Measurements from ENCODE around the gene KRTAP20-2. TPM values are rescaled to one million over a fixed set of nuclear protein-coding genes. Genes with fewer than 3 reads are reported as not detected.

KRTAP20-2 gene
- polyA plus RNA-seq, 3 donors from 2014 or later = not detected

Other genes with a start within 250 kb of the KRTAP20-2 start
- gene KRTAP13-1, start 239.2 kb upstream of the KRTAP20-2 start, polyA plus RNA-seq = not detected
- not detected for gene KRTAP13-3, start 209.3 kb upstream of the KRTAP20-2 start, polyA plus RNA-seq
- gene KRTAP13-4, start 205.0 kb upstream of the KRTAP20-2 start, polyA plus RNA-seq = not detected
- not detected for gene KRTAP15-1, start 194.9 kb upstream of the KRTAP20-2 start, polyA plus RNA-seq
- not detected for gene KRTAP19-1, start 154.8 kb upstream of the KRTAP20-2 start, polyA plus RNA-seq
- gene KRTAP19-2, start 147.8 kb upstream of the KRTAP20-2 start, polyA plus RNA-seq = not detected
- not detected for gene KRTAP19-3, start 143.2 kb upstream of the KRTAP20-2 start, polyA plus RNA-seq
- gene KRTAP19-4, start 138.0 kb upstream of the KRTAP20-2 start, polyA plus RNA-seq = not detected
- gene KRTAP19-5, start 133.1 kb upstream of the KRTAP20-2 start, polyA plus RNA-seq = not detected
- not detected for gene KRTAP19-6, start 93.3 kb upstream of the KRTAP20-2 start, polyA plus RNA-seq
- gene KRTAP19-7, start 73.9 kb upstream of the KRTAP20-2 start, polyA plus RNA-seq = not detected
- gene KRTAP22-2, start 44.8 kb upstream of the KRTAP20-2 start, polyA plus RNA-seq = not detected
- gene KRTAP6-3, start 42.8 kb upstream of the KRTAP20-2 start, polyA plus RNA-seq = not detected
- gene KRTAP6-2, start 36.3 kb upstream of the KRTAP20-2 start, polyA plus RNA-seq = not detected
- gene KRTAP22-1, start 34.1 kb upstream of the KRTAP20-2 start, polyA plus RNA-seq = not detected
- gene KRTAP6-1, start 21.3 kb upstream of the KRTAP20-2 start, polyA plus RNA-seq = not detected
- not detected for gene KRTAP20-1, start 18.8 kb upstream of the KRTAP20-2 start, polyA plus RNA-seq
- gene KRTAP20-4, start 14.6 kb upstream of the KRTAP20-2 start, polyA plus RNA-seq = not detected
- not detected for gene KRTAP20-3, start 7.7 kb downstream of the KRTAP20-2 start, polyA plus RNA-seq
- gene KRTAP21-3, start 83.6 kb downstream of the KRTAP20-2 start, polyA plus RNA-seq = not detected
- gene KRTAP21-2, start 112.1 kb downstream of the KRTAP20-2 start, polyA plus RNA-seq = not detected
- gene KRTAP21-1, start 120.2 kb downstream of the KRTAP20-2 start, polyA plus RNA-seq = not detected
- not detected for gene KRTAP8-1, start 178.1 kb downstream of the KRTAP20-2 start, polyA plus RNA-seq
- not detected for gene KRTAP7-1, start 194.6 kb downstream of the KRTAP20-2 start, polyA plus RNA-seq
- not detected for gene KRTAP11-1, start 246.4 kb downstream of the KRTAP20-2 start, polyA plus RNA-seq